ENCODE data around the gene TUBA1A.
A peak's percentile ranks its signal among the peaks of the same experiment; 100 is the strongest.
"Not testable (repeated sequence)": the region's sequence is repeated elsewhere in the genome, so short reads cannot be mapped to it uniquely, and the experiment has no call there.

Gene TUBA1A

GRCh38 chr12:49146406-49146805, 42.5 kb downstream of the TUBA1A start:
- DNase-seq: no peak

GRCh38 chr12:49144384-49144783, 44.5 kb downstream of the TUBA1A start:
- DNase-seq: no peak

GRCh38 chr12:49138999-49139398, 49.9 kb downstream of the TUBA1A start:
- no peak for DNase-seq

- peak; percentile 36 for DNase-seq
These were observed 50.3 kb downstream of the TUBA1A start for GRCh38 chr12:49138587-49138986.

GRCh38 chr12:49137476-49137875, 51.4 kb downstream of the TUBA1A start:
- no peak for DNase-seq

GRCh38 chr12:49136997-49137396, 51.9 kb downstream of the TUBA1A start:
- DNase-seq: not testable (repeated sequence)

Data from NCI-H82 (cell line).